ENCODE data around the gene LUC7L3.

DNA sequence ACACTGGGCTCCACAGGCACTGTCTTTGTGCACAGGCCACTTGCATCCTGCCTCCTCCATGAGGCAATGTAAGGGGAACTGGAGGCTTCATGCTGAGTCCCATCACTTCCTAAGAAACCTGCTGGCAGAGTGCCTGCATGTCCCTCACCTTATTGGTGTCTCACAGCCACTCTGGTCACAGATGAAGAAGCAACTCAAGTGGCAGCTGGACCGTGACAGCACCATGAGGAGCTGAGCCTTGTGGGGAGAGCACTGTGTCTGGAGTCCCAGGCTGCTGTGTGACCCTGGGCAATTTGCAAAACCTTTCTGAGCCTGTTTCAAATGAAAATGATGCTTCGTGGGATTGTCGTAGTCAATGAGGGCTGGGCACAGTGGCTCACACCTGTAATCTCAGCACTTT, 31.2 kb upstream of the LUC7L3 start:
- TF ChIP-seq, protein P1, sequence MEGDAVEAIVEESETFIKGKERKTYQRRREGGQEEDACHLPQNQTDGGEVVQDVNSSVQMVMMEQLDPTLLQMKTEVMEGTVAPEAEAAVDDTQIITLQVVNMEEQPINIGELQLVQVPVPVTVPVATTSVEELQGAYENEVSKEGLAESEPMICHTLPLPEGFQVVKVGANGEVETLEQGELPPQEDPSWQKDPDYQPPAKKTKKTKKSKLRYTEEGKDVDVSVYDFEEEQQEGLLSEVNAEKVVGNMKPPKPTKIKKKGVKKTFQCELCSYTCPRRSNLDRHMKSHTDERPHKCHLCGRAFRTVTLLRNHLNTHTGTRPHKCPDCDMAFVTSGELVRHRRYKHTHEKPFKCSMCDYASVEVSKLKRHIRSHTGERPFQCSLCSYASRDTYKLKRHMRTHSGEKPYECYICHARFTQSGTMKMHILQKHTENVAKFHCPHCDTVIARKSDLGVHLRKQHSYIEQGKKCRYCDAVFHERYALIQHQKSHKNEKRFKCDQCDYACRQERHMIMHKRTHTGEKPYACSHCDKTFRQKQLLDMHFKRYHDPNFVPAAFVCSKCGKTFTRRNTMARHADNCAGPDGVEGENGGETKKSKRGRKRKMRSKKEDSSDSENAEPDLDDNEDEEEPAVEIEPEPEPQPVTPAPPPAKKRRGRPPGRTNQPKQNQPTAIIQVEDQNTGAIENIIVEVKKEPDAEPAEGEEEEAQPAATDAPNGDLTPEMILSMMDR (IDR thresholded peaks at IDR 0.05; ENCODE audit: low read depth, low read length) = no peak
- TF ChIP-seq, protein P2, sequence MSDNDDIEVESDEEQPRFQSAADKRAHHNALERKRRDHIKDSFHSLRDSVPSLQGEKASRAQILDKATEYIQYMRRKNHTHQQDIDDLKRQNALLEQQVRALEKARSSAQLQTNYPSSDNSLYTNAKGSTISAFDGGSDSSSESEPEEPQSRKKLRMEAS (IDR thresholded peaks at IDR 0.05; ENCODE audit: low read depth, low read length) = no peak
- TF ChIP-seq POLR2A (IDR thresholded peaks at IDR 0.05; ENCODE audit: extremely low read depth, insufficient read length) = no peak
- TF ChIP-seq MYC (IDR thresholded peaks at IDR 0.05; ENCODE audit: low read depth, low read length) = no peak

Data from NB4 (cell line).